Measurements from ENCODE around the gene DIAPH1. TPM values are rescaled to one million over a fixed set of nuclear protein-coding genes. Genes with fewer than 3 reads are reported as not detected.
A peak's percentile ranks its signal among the peaks of the same experiment; 100 is the strongest.

DIAPH1 gene
- total RNA-seq, 1 experiment from 2014 or later: 157 TPM

- Histone ChIP-seq H3K9me3 (ENCODE audit: insufficient read depth, low read depth) (no peaks in the 10 kb centered on the region), H3K4me2 (no peak overlapping the region), H3K4me3 (no peak overlapping the region), H3K79me2 (ENCODE audit: low read depth) (peaks cover 79% of the 10 kb centered on the region), H3K36me3 (ENCODE audit: low read depth) (no peaks in the 10 kb centered on the region), H3K4me1 (replicated peaks; ENCODE audit: insufficient read depth) (no peaks in the 10 kb centered on the region), H4K20me1 (ENCODE audit: insufficient read depth) (peaks cover 20% of the 10 kb centered on the region), H3K9me2 (ENCODE audit: insufficient read depth) (no peaks in the 10 kb centered on the region), H3K27me3 (ENCODE audit: insufficient read depth, low read depth) (no peaks in the 10 kb centered on the region), H3F3A (ENCODE audit: insufficient read depth, low read depth) (0 out of 2 replicates have a peak, but pooled peaks cover 2% of the 10 kb centered on the region), H3K27ac (no peak overlapping the region), H2AFZ (no peak overlapping the region)
- DNase-seq: no peak
- no peak for TF ChIP-seq EZH2 (IDR thresholded peaks at IDR 0.05; ENCODE audit: low read depth)
- TF ChIP-seq CTCF (conservative IDR thresholded peaks at IDR 0.05): no peak
- ChIA-PET CTCF (no interaction called here), POLR2A (ENCODE audit: unreplicated experiment) (no interaction called here)
- intact Hi-C loops (cut with micrococcal nuclease; ENCODE audit: unreplicated experiment): loop anchor here (10.0 kb wide), 1 partner anchor 367 kb away; the partner anchor contains the start of gene RNF14
- BruUV-seq (replicated peaks): no TSS peak
Observed at GRCh38 chr5:141597814-141598213, 21.0 kb downstream of the DIAPH1 start.

GRCh38 chr5:141597394-141597793 is 21.4 kb downstream of the DIAPH1 start:
- H3K79me2 ChIP-seq (ENCODE audit: low read depth): peaks cover 79% of the 10 kb centered on the region
- no peaks in the 10 kb centered on the region for H3K27me3 ChIP-seq (ENCODE audit: insufficient read depth, low read depth)
- H3K4me2 ChIP-seq: no peak overlapping the region
- POLR2A ChIA-PET (ENCODE audit: unreplicated experiment): no interaction called here
- H3K4me3 ChIP-seq: no peak overlapping the region
- H3K36me3 ChIP-seq (ENCODE audit: low read depth): 0 out of 2 replicates have a peak, but pooled peaks cover under 1% of the 10 kb centered on the region
- CTCF ChIA-PET: interaction anchor here (1.1 kb wide), 1 partner anchor 21 kb away, joined by 5 read pairs; the partner anchor contains the start of gene DIAPH1
- no TSS peak for BruUV-seq (replicated peaks)
- peak in 1 of 2 experiments; percentile 36 for DNase-seq
- no peaks in the 10 kb centered on the region for H3K4me1 ChIP-seq (replicated peaks; ENCODE audit: insufficient read depth)
- no peak overlapping the region for H3K27ac ChIP-seq
- H4K20me1 ChIP-seq (ENCODE audit: insufficient read depth): peaks cover 24% of the 10 kb centered on the region
- H3K9me2 ChIP-seq (ENCODE audit: insufficient read depth): no peaks in the 10 kb centered on the region
- intact Hi-C loops (cut with micrococcal nuclease; ENCODE audit: unreplicated experiment): loop anchor here (10.0 kb wide), 1 partner anchor 367 kb away; the partner anchor contains the start of gene RNF14
- H2AFZ ChIP-seq: no peak overlapping the region
- H3K9me3 ChIP-seq (ENCODE audit: insufficient read depth, low read depth): no peaks in the 10 kb centered on the region
- TF ChIP-seq EZH2 (IDR thresholded peaks at IDR 0.05; ENCODE audit: low read depth) (no peak), CTCF (conservative IDR thresholded peaks at IDR 0.05) (no peak)
- H3F3A ChIP-seq (ENCODE audit: insufficient read depth, low read depth): 0 out of 2 replicates have a peak, but pooled peaks cover 6% of the 10 kb centered on the region

- no TSS peak for BruUV-seq (replicated peaks)
- Histone ChIP-seq H3K27me3 (ENCODE audit: insufficient read depth, low read depth) (no peaks in the 10 kb centered on the region), H3K9me2 (ENCODE audit: insufficient read depth) (no peaks in the 10 kb centered on the region), H3K79me2 (ENCODE audit: low read depth) (peaks cover 77% of the 10 kb centered on the region), H3K9me3 (ENCODE audit: insufficient read depth, low read depth) (no peaks in the 10 kb centered on the region), H3F3A (ENCODE audit: insufficient read depth, low read depth) (0 out of 2 replicates have a peak, but pooled peaks cover 8% of the 10 kb centered on the region), H2AFZ (no peak overlapping the region), H3K4me2 (no peak overlapping the region), H3K36me3 (ENCODE audit: low read depth) (0 out of 2 replicates have a peak, but pooled peaks cover 3% of the 10 kb centered on the region), H3K4me3 (no peak overlapping the region), H4K20me1 (ENCODE audit: insufficient read depth) (peaks cover 27% of the 10 kb centered on the region), H3K4me1 (replicated peaks; ENCODE audit: insufficient read depth) (no peaks in the 10 kb centered on the region), H3K27ac (no peak overlapping the region)
- TF ChIP-seq CTCF (conservative IDR thresholded peaks at IDR 0.05): no peak
- TF ChIP-seq EZH2 (IDR thresholded peaks at IDR 0.05; ENCODE audit: low read depth): no peak
- CTCF ChIA-PET: interaction anchor here (1.1 kb wide), 1 partner anchor 22 kb away, joined by 5 read pairs; the partner anchor contains the start of gene DIAPH1
- no peak for DNase-seq
- intact Hi-C loops (cut with micrococcal nuclease; ENCODE audit: unreplicated experiment): loop anchor here (10.0 kb wide), 1 partner anchor 368 kb away; the partner anchor contains the start of gene RNF14
- POLR2A ChIA-PET (ENCODE audit: unreplicated experiment): no interaction called here
Observed at GRCh38 chr5:141596867-141597266, 21.9 kb downstream of the DIAPH1 start.

All from PC-9 (cell line).